GM13977 (cell line): ENCODE data around the gene C3.

Source experiments
- DNase-seq: peaks from one replicate; pipeline ENCODE4 v3.0.0; 2012; ENCODE audit warnings: low spot score
- CTCF ChIP-seq: IDR thresholded peaks from 2 replicates; pipeline ENCODE4 v1.5.1; 2012; ENCODE audit warnings: mild to moderate bottlenecking, control low read depth; ENCODE audit not compliant: insufficient read depth; ENCODE audit errors: extremely low read depth, missing control alignments
- in situ Hi-C: fragments of 300-500 bp; cut with MboI; formaldehyde crosslinking; loops from one replicate; pipeline ENCODE4 v1.12.0; 2022; ENCODE audit warnings: low sequenced_read_pairs, low pct_unique_long_range_greater_than_20kb, mixed read lengths, inconsistent platforms; ENCODE audit not compliant: unreplicated experiment

C3 gene

GRCh38 chr19:6724631-6725492 lies 4.4 kb upstream of the C3 start:
- TF ChIP-seq CTCF: no peak
- no peak for DNase-seq
- in situ Hi-C loops: no loop called here

DNA sequence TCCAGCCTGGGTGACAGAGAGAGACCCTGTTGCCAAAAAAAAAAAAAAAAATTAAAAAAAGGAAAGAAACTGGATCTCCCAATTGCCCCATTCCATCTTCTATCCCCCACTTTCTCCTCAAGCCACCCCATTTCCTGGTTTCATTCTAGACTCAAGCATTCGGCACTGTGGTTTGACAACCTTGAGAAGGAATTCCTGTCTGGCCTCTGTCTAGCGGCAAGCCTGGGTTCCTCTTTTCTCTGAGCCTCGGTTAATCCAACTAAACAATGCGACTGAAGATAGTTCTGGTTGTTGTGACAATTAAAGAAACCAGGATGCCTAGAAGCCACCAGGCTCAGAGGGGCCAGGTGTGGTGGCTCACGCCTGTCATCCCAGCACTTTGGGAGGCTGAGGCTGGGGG lies 3.3 kb upstream of the C3 start:
- no peak for TF ChIP-seq CTCF
- DNase-seq: no peak
- in situ Hi-C loops: no loop called here

GRCh38 chr19:6723108-6723618 lies 2.7 kb upstream of the C3 start:
- no peak for DNase-seq
- no peak for TF ChIP-seq CTCF
- in situ Hi-C loops: no loop called here

DNA sequence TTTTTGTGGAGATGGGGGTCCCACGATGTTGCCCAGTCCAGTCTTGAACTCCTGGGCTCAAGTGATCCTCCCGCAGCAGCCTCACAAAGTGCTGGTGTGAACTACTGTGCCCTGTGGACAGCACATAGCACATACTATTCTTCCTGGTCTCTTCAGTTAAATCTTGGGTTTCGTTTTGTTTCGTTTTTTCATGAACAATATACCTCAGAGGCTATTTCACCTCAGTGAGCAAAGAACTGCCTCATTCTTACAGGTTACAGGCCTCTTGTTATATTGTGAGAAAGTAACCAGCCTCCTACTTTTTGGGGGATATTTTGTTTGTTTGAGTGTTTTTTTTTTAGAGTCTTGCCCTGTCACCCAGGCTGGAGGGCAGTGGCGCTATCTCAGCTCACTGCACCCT lies 1.3 kb upstream of the C3 start:
- DNase-seq: peak; percentile 82

DNA sequence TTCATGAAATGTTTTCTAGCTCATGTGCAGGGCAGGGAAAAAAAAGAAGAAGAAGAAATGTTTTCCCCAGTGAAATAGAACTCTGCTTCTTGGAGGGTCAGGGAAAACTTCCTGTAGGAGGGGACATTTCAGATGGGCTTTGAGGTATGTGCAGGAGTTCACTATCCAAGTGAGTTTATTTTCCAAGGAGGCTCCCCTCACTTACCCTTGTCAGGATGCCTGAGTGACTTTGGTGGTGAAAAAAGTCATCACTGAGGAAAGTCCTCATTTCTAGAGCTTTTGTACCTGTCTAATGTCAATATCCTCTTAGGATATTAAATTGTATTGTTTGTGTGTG lies 656 bp upstream of the C3 start:
- in situ Hi-C loops: no loop called here
- TF ChIP-seq CTCF: no peak
- no peak for DNase-seq

More for the DNA sequence above, 1.3 kb upstream of the C3 start:
- in situ Hi-C loops: no loop called here
- no peak for TF ChIP-seq CTCF

DNA sequence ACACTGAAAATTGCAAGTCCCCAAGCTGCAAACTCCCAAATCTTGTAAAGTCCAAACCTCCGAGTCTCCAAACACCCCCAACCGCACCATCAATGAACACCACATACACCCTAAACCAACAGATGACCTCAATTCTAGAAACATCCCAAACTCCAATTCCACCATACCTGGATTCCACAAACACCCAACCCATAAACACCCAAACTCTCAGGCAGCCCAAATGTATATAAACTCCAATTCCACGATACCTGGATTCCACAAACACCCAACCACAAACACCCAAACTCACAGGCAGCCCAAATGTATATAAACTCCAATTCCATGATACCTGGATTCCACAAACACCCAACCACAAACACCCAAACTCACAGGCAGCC lies 470 bp downstream of the C3 start:
- DNase-seq: no peak
- in situ Hi-C loops: no loop called here
- no peak for TF ChIP-seq CTCF
